Measurements from ENCODE around the gene MAP1S. TPM values are rescaled to one million over a fixed set of nuclear protein-coding genes. Genes with fewer than 3 reads are reported as not detected.

MAP1S gene
- 38.8 and 53.1 TPM in 2 replicates for total RNA-seq

GRCh38 chr19:17718947-17719711, at the start of gene MAP1S:
Gene MAP1S, plus strand, starts transcription at chr19:17719480. Its CDS starts 23 bp downstream, at chr19:17719503.

GRCh38 chr19:17687857-17688784, 31.2 kb upstream of the MAP1S start, which contains the start of gene UNC13A:
Gene UNC13A, minus strand, starts transcription at chr19:17688354. Its CDS starts 155 bp downstream, at chr19:17688199.

GRCh38 chr19:17751103-17751911, 32.0 kb downstream of the MAP1S start, which contains the start of gene FCHO1:
Gene FCHO1, plus strand, starts transcription at chr19:17751477. Its CDS starts 3,688 bp downstream, at chr19:17755165.

Other genes with a start within 250 kb of the MAP1S start
- 7.5 and 8.9 TPM in 2 replicates for gene SLC27A1, start 249.0 kb upstream of the MAP1S start, total RNA-seq
- 92.7 and 109 TPM in 2 replicates for gene PGLS, start 207.8 kb upstream of the MAP1S start, total RNA-seq
- gene COLGALT1, start 163.8 kb upstream of the MAP1S start, total RNA-seq: 186 and 204 TPM in 2 replicates
- gene UNC13A, start 31.1 kb upstream of the MAP1S start, total RNA-seq: under 0.01 and 0.54 TPM in 2 replicates
- 0.87 and 3.3 TPM in 2 replicates for gene FCHO1, start 32.0 kb downstream of the MAP1S start, total RNA-seq
- gene B3GNT3, start 75.7 kb downstream of the MAP1S start, total RNA-seq: 0.05 and 0.13 TPM in 2 replicates
- 0.44 TPM in 1 of 2 replicates, not detected in the other for gene INSL3, start 102.0 kb downstream of the MAP1S start, total RNA-seq
- gene JAK3, start 128.5 kb downstream of the MAP1S start, total RNA-seq: 4.7 and 5.9 TPM in 2 replicates
- gene RPL18A, start 140.4 kb downstream of the MAP1S start, total RNA-seq: 1,320 and 1,512 TPM in 2 replicates
- gene SLC5A5, start 152.5 kb downstream of the MAP1S start, total RNA-seq: not detected in 2 replicates
- gene CCDC124, start 213.5 kb downstream of the MAP1S start, total RNA-seq: 111 and 120 TPM in 2 replicates
- not detected in 2 replicates for gene KCNN1, start 247.6 kb downstream of the MAP1S start, total RNA-seq